Measurements from ENCODE around the gene CCDC146. TPM values are rescaled to one million over a fixed set of nuclear protein-coding genes. Genes with fewer than 3 reads are reported as not detected.
A peak's percentile ranks its signal among the peaks of the same experiment; 100 is the strongest.
"Not testable (repeated sequence)": the region's sequence is repeated elsewhere in the genome, so short reads cannot be mapped to it uniquely, and the experiment has no call there.

The CCDC146 gene
- total RNA-seq, 6 experiments from 2014 or later, result 2.6 to 7.2 (median 4.0) TPM

- H3K27me3 ChIP-seq; H3K36me3 ChIP-seq; H3K4me3 ChIP-seq; ATAC-seq; H3K4me1 ChIP-seq; H3K27ac ChIP-seq; H3K9me3 ChIP-seq; DNase-seq; intact Hi-C loops (cut with DNase I): not testable (repeated sequence)
Observed at GRCh38 chr7:77102671-77103070, 19.7 kb upstream of the CCDC146 start.

GRCh38 chr7:77105904-77106303, 16.5 kb upstream of the CCDC146 start:
- intact Hi-C loops (cut with DNase I); H3K27ac ChIP-seq; H3K27me3 ChIP-seq; H3K36me3 ChIP-seq; H3K4me3 ChIP-seq; H3K4me1 ChIP-seq; H3K9me3 ChIP-seq; DNase-seq; ATAC-seq: not testable (repeated sequence)
- WGBS (ENCODE audit: insufficient coverage, low coverage, low lambda C conversion rate, missing lambda C conversion rate), result 100% methylated on average over 3 of the region's 3 CpGs

- H3K4me1 ChIP-seq; H3K36me3 ChIP-seq; H3K4me3 ChIP-seq; H3K27me3 ChIP-seq; H3K27ac ChIP-seq; intact Hi-C loops (cut with DNase I); DNase-seq; H3K9me3 ChIP-seq: not testable (repeated sequence)
- peak; percentile 38 to 70 (median 46) for ATAC-seq
- no CpG with 5 or more reads among the region's 3 CpGs for WGBS (ENCODE audit: insufficient coverage, low coverage, low lambda C conversion rate, missing lambda C conversion rate)
Observed at GRCh38 chr7:77107659-77108058, 14.8 kb upstream of the CCDC146 start.

- H3K4me3 ChIP-seq; intact Hi-C loops (cut with DNase I); H3K9me3 ChIP-seq; H3K27ac ChIP-seq; DNase-seq; H3K27me3 ChIP-seq; H3K4me1 ChIP-seq; ATAC-seq; H3K36me3 ChIP-seq: not testable (repeated sequence)
- WGBS (ENCODE audit: insufficient coverage, low coverage, low lambda C conversion rate, missing lambda C conversion rate), result 74% methylated on average over 1 of the region's 1 CpG
Observed at GRCh38 chr7:77108362-77108761, 14.1 kb upstream of the CCDC146 start.

- H3K4me1 ChIP-seq; DNase-seq; H3K27me3 ChIP-seq; H3K27ac ChIP-seq; H3K9me3 ChIP-seq; H3K36me3 ChIP-seq; intact Hi-C loops (cut with DNase I); H3K4me3 ChIP-seq: not testable (repeated sequence)
- WGBS (ENCODE audit: insufficient coverage, low coverage, low lambda C conversion rate, missing lambda C conversion rate), result 21% methylated on average over 2 of the region's 2 CpGs
- ATAC-seq, result peak; percentile 47 to 71 (median 64)
- TF ChIP-seq CTCF (IDR thresholded peaks at IDR 0.05), result peak in 3 of 4 donors; percentile 17 to 39 (median 38)
Observed at GRCh38 chr7:77112719-77113306, 9.6 kb upstream of the CCDC146 start.

GRCh38 chr7:77125486-77125885, 3.1 kb downstream of the CCDC146 start:
- peak in 2 of 4 donors; percentile 27 to 32 for TF ChIP-seq CTCF (IDR thresholded peaks at IDR 0.05)
- intact Hi-C loops (cut with DNase I); H3K4me3 ChIP-seq; H3K4me1 ChIP-seq; H3K27me3 ChIP-seq; H3K36me3 ChIP-seq; H3K9me3 ChIP-seq; H3K27ac ChIP-seq; ATAC-seq; DNase-seq: not testable (repeated sequence)
- 0% methylated on average over 1 of the region's 1 CpG for WGBS (ENCODE audit: insufficient coverage, low coverage, low lambda C conversion rate, missing lambda C conversion rate)

- H3K27ac ChIP-seq; ATAC-seq; H3K4me3 ChIP-seq; H3K36me3 ChIP-seq; H3K9me3 ChIP-seq; DNase-seq; H3K4me1 ChIP-seq; intact Hi-C loops (cut with DNase I); H3K27me3 ChIP-seq: not testable (repeated sequence)
- whole genome bisulfite sequencing (ENCODE audit: insufficient coverage, low coverage, low lambda C conversion rate, missing lambda C conversion rate), result 80% methylated on average over 1 of the region's 9 CpGs
Observed at GRCh38 chr7:77127009-77127408, 4.6 kb downstream of the CCDC146 start.

- DNase-seq; H3K4me1 ChIP-seq; H3K36me3 ChIP-seq; H3K4me3 ChIP-seq; H3K9me3 ChIP-seq; intact Hi-C loops (cut with DNase I); H3K27me3 ChIP-seq; H3K27ac ChIP-seq: not testable (repeated sequence)
- WGBS (ENCODE audit: insufficient coverage, low coverage, low lambda C conversion rate, missing lambda C conversion rate), result 54% methylated on average over 5 of the region's 7 CpGs
- peak in 2 of 4 donors; percentile 38 to 41 for ATAC-seq
Observed at GRCh38 chr7:77128582-77129410, 6.4 kb downstream of the CCDC146 start.

- H3K27ac ChIP-seq; H3K36me3 ChIP-seq; H3K4me1 ChIP-seq; H3K4me3 ChIP-seq; H3K27me3 ChIP-seq; ATAC-seq; DNase-seq; intact Hi-C loops (cut with DNase I); H3K9me3 ChIP-seq: not testable (repeated sequence)
- WGBS (ENCODE audit: insufficient coverage, low coverage, low lambda C conversion rate, missing lambda C conversion rate), result 100% methylated on average over 2 of the region's 3 CpGs
Observed at GRCh38 chr7:77131781-77132180, 9.4 kb downstream of the CCDC146 start.

GRCh38 chr7:77138668-77139067, 16.3 kb downstream of the CCDC146 start:
- ATAC-seq; H3K4me3 ChIP-seq; intact Hi-C loops (cut with DNase I); DNase-seq; H3K4me1 ChIP-seq; H3K27ac ChIP-seq; H3K9me3 ChIP-seq; H3K27me3 ChIP-seq; H3K36me3 ChIP-seq: not testable (repeated sequence)
- 84% methylated on average over 2 of the region's 2 CpGs for WGBS (ENCODE audit: insufficient coverage, low coverage, low lambda C conversion rate, missing lambda C conversion rate)

Data from right lobe of liver (tissue), 6 donors.